Naive thymus-derived CD8-positive, alpha-beta T cell (primary cell): ENCODE results near the gene CCNQ. TPM values are rescaled to one million over a fixed set of nuclear protein-coding genes. Genes with fewer than 3 reads are reported as not detected.
"Not testable (repeated sequence)": the region's sequence is repeated elsewhere in the genome, so short reads cannot be mapped to it uniquely, and the experiment has no call there.

Experiments
- ATAC-seq, 2 donors: fragments of 150-1000 bp; cut with Tn5 transposase in 1 of 2; sonication (Bioruptor Pico), chemical (Tn5 transposase) in 1 of 2; 1 replicate in 1 of 2; 2 replicates in 1 of 2; pipeline ENCODE4 v1.10.0; 2021; ENCODE audit warnings: mild to moderate bottlenecking in 2 of 2, moderate library complexity in 2 of 2
- POLR2A ChIA-PET: fragments of 350-600 bp; sonication (Branson Sonifier 250); formaldehyde crosslinking; loops from one replicate; lab custom pipeline; 2021; ENCODE audit warnings: antibody characterized with exemption; lab: Charles Lee
- DNase-seq, 10 donors: peaks; one replicate each; pipeline versions ENCODE4 v3.0.0 to v3.0.0-alpha.2; 2020 to 2022
- H3K27ac Mint-ChIP-seq, 10 donors: one replicate each; pipeline ENCODE4 v1.8.0; 2020 to 2022; ENCODE audit warnings: mild to moderate bottlenecking in 10 of 10, mixed read lengths in 10 of 10, moderate library complexity in 4 of 10, inconsistent platforms in 1 of 10
- H3K27me3 Mint-ChIP-seq, 5 donors: one replicate each; pipeline ENCODE4 v1.8.0; 2021 to 2022; ENCODE audit warnings: mixed read lengths in 5 of 5
- H3K36me3 Mint-ChIP-seq, 3 donors: one replicate each; pipeline ENCODE4 v1.8.0; 2020 to 2022; ENCODE audit warnings: mixed read lengths in 3 of 3, mild to moderate bottlenecking in 2 of 3, inconsistent platforms in 1 of 3
- H3K4me1 Mint-ChIP-seq, 4 donors: one replicate each; pipeline ENCODE4 v1.8.0; 2021 to 2022; ENCODE audit warnings: mixed read lengths in 4 of 4
- H3K4me3 Mint-ChIP-seq, 10 donors: one replicate each; pipeline ENCODE4 v1.8.0; 2020 to 2022; ENCODE audit warnings: mild to moderate bottlenecking in 10 of 10, mixed read lengths in 10 of 10, moderate library complexity in 6 of 10, inconsistent platforms in 1 of 10
- H3K9me3 Mint-ChIP-seq, 9 donors: one replicate each; pipeline ENCODE4 v1.8.0; 2020 to 2022; ENCODE audit warnings: mixed read lengths in 9 of 9, mild to moderate bottlenecking in 3 of 9, inconsistent platforms in 1 of 9, moderate library complexity in 1 of 9
- polyA plus RNA-seq, 3 donors: library from polyadenylated mRNA; unstranded; fragments of 300-500 nt; fragmentation: Illumina TruSeq; gene quantifications; one replicate each; pipeline ENCODE4 v1.2.3, GENCODE V29; 2021
- total RNA-seq, 8 experiments: library from RNA in 2 of 8; stranded (reverse) in 2 of 8; gene quantifications; one replicate each; pipeline ENCODE4 v1.2.3 and lab custom pipeline; 2021 to 2026

Gene CCNQ
- total and polyA plus RNA-seq, 5 experiments from 2014 or later, result 25.3 to 37.6 (median 28.7) TPM

GRCh38 chrX:153609917-153610835, 11.2 kb upstream of the CCNQ start:
- Mint-ChIP-seq H3K4me3 (peak overlapping the region; percentile 79 to 93 (median 86)), H3K27me3 (no peaks in the 10 kb centered on the region), H3K27ac (peak overlapping the region in 9 of 10 donors; percentile 27 to 90 (median 80)), H3K9me3 (peaks cover 0 to 2% (median 0%) of the 10 kb centered on the region in 9 donors), H3K4me1 (peaks cover 6 to 17% (median 13%) of the 10 kb centered on the region in 4 donors), H3K36me3 (no peaks in the 10 kb centered on the region)
- peak; percentile 62 to 86 (median 76) for DNase-seq
- POLR2A ChIA-PET, result interaction anchor here (0.6 kb wide), 1 partner anchor 12 kb away, joined by 3 read pairs; no protein-coding TSS in a partner anchor
- peak; percentile 89 to 93 for ATAC-seq

GRCh38 chrX:153608806-153609205, 9.9 kb upstream of the CCNQ start:
- POLR2A ChIA-PET, result interaction anchor here (0.7 kb wide), 1 partner anchor 11 kb away, joined by 3 read pairs; no protein-coding TSS in a partner anchor
- no peak overlapping the region for H3K27ac Mint-ChIP-seq
- ATAC-seq, result no peak
- no peak for DNase-seq
- H3K9me3 Mint-ChIP-seq, result peaks cover 0 to 2% (median 0%) of the 10 kb centered on the region in 9 donors
- H3K4me1 Mint-ChIP-seq, result peaks cover 3 to 16% (median 8%) of the 10 kb centered on the region in 4 donors
- no peaks in the 10 kb centered on the region for H3K36me3 Mint-ChIP-seq
- H3K27me3 Mint-ChIP-seq, result no peaks in the 10 kb centered on the region
- peak overlapping the region in 1 of 10 donors; percentile 11 for H3K4me3 Mint-ChIP-seq

- no peaks in the 10 kb centered on the region for H3K36me3 Mint-ChIP-seq
- DNase-seq, result no peak
- no peaks in the 10 kb centered on the region for H3K27me3 Mint-ChIP-seq
- no peak for ATAC-seq
- H3K9me3 Mint-ChIP-seq, result no peaks in the 10 kb centered on the region
- H3K4me3 Mint-ChIP-seq, result no peak overlapping the region
- H3K4me1 Mint-ChIP-seq, result peaks cover 4 to 21% (median 12%) of the 10 kb centered on the region in 4 donors
- POLR2A ChIA-PET, result no interaction called here
- no peak overlapping the region for H3K27ac Mint-ChIP-seq
These were observed 9.4 kb upstream of the CCNQ start for GRCh38 chrX:153608376-153608775.

GRCh38 chrX:153606503-153606902, 7.6 kb upstream of the CCNQ start:
- no peaks in the 10 kb centered on the region for H3K27me3 Mint-ChIP-seq
- POLR2A ChIA-PET, result no interaction called here

GRCh38 chrX:153604666-153605380, 5.9 kb upstream of the CCNQ start:
- POLR2A ChIA-PET, result interaction anchor here (0.7 kb wide), 1 partner anchor 22 kb away, joined by 4 read pairs; no protein-coding TSS in a partner anchor
- not testable (repeated sequence) for ATAC-seq, H3K27me3 Mint-ChIP-seq, DNase-seq, H3K4me3 Mint-ChIP-seq, H3K9me3 Mint-ChIP-seq, H3K36me3 Mint-ChIP-seq
- H3K27ac Mint-ChIP-seq, result peak overlapping the region in 1 of 10 donors; percentile 60
- H3K4me1 Mint-ChIP-seq, result peaks cover 12 to 47% (median 23%) of the 10 kb centered on the region in 4 donors

More at GRCh38 chrX:153606503-153606902, 7.6 kb upstream of the CCNQ start:
- DNase-seq (no peak), ATAC-seq (no peak)
- H3K4me1 Mint-ChIP-seq, result peaks cover 8 to 31% (median 15%) of the 10 kb centered on the region in 4 donors
- peak overlapping the region in 1 of 10 donors; percentile 34 for H3K27ac Mint-ChIP-seq
- H3K36me3 Mint-ChIP-seq, result no peaks in the 10 kb centered on the region
- no peaks in the 10 kb centered on the region for H3K9me3 Mint-ChIP-seq
- no peak overlapping the region for H3K4me3 Mint-ChIP-seq

- Mint-ChIP-seq H3K4me1 (peaks cover 12 to 42% (median 24%) of the 10 kb centered on the region in 4 donors), H3K27me3 (no peaks in the 10 kb centered on the region), H3K4me3 (no peak overlapping the region), H3K9me3 (no peaks in the 10 kb centered on the region), H3K27ac (no peak overlapping the region), H3K36me3 (no peaks in the 10 kb centered on the region)
- DNase-seq (no peak), ATAC-seq (no peak)
- POLR2A ChIA-PET, result no interaction called here
These were observed 4.3 kb upstream of the CCNQ start for GRCh38 chrX:153603131-153603656.

GRCh38 chrX:153602601-153603000, 3.7 kb upstream of the CCNQ start:
- H3K4me1 Mint-ChIP-seq, result peaks cover 12 to 46% (median 30%) of the 10 kb centered on the region in 4 donors
- POLR2A ChIA-PET, result no interaction called here
- ATAC-seq (no peak), DNase-seq (no peak)
- H3K36me3 Mint-ChIP-seq, result no peaks in the 10 kb centered on the region
- no peak overlapping the region for H3K4me3 Mint-ChIP-seq
- H3K27ac Mint-ChIP-seq, result no peak overlapping the region
- H3K9me3 Mint-ChIP-seq, result peaks cover 0 to 2% (median 0%) of the 10 kb centered on the region in 9 donors
- no peaks in the 10 kb centered on the region for H3K27me3 Mint-ChIP-seq

GRCh38 chrX:153601511-153602110, 2.7 kb upstream of the CCNQ start:
- Mint-ChIP-seq H3K27ac (peak overlapping the region in 1 of 10 donors; percentile 53), H3K4me3 (peak overlapping the region in 6 of 10 donors; percentile 4 to 86 (median 53)), H3K36me3 (no peaks in the 10 kb centered on the region), H3K9me3 (peaks cover 0 to 2% (median 0%) of the 10 kb centered on the region in 9 donors), H3K4me1 (peaks cover 14 to 52% (median 39%) of the 10 kb centered on the region in 4 donors), H3K27me3 (no peaks in the 10 kb centered on the region)
- DNase-seq (no peak), ATAC-seq (no peak)
- POLR2A ChIA-PET, result no interaction called here

- Mint-ChIP-seq H3K4me3 (peak overlapping the region in 7 of 10 donors; percentile 14 to 86 (median 59)), H3K9me3 (peaks cover 0 to 2% (median 0%) of the 10 kb centered on the region in 9 donors), H3K36me3 (peaks cover 0 to under 1% (median 0%) of the 10 kb centered on the region in 3 donors), H3K27me3 (no peaks in the 10 kb centered on the region), H3K27ac (no peak overlapping the region), H3K4me1 (peaks cover 17 to 58% (median 46%) of the 10 kb centered on the region in 4 donors)
- POLR2A ChIA-PET, result interaction anchor here (0.6 to 0.7 kb wide), 2 partner anchors 18 to 55 kb away, joined by 3 read pairs; no protein-coding TSS in a partner anchor
- no peak for ATAC-seq
- DNase-seq, result no peak
These were observed 2.0 kb upstream of the CCNQ start for GRCh38 chrX:153600921-153601320.

GRCh38 chrX:153600032-153600373, 1.1 kb upstream of the CCNQ start:
- peaks cover 22 to 63% (median 50%) of the 10 kb centered on the region in 4 donors for H3K4me1 Mint-ChIP-seq
- peak overlapping the region in 9 of 10 donors; percentile 40 to 87 (median 79) for H3K27ac Mint-ChIP-seq
- POLR2A ChIA-PET, result interaction anchor here (0.7 to 1.4 kb wide), 3 partner anchors 17 to 371 kb away, joined by 3 to 7 read pairs (median 5); no protein-coding TSS in a partner anchor
- no peak for DNase-seq
- H3K4me3 Mint-ChIP-seq, result peak overlapping the region; percentile 77 to 94 (median 87)
- no peak for ATAC-seq
- peaks cover 0 to 9% (median 0%) of the 10 kb centered on the region in 3 donors for H3K36me3 Mint-ChIP-seq
- H3K9me3 Mint-ChIP-seq, result peaks cover 0 to 2% (median 0%) of the 10 kb centered on the region in 9 donors
- H3K27me3 Mint-ChIP-seq, result no peaks in the 10 kb centered on the region

GRCh38 chrX:153599192-153600031, 473 bp upstream of the CCNQ start:
- peaks cover 0 to 12% (median 0%) of the 10 kb centered on the region in 3 donors for H3K36me3 Mint-ChIP-seq
- ATAC-seq (peak; percentile 79 to 85), DNase-seq (peak; percentile 64 to 91 (median 81))
- H3K4me1 Mint-ChIP-seq, result peaks cover 20 to 60% (median 51%) of the 10 kb centered on the region in 4 donors
- H3K27ac Mint-ChIP-seq, result peak overlapping the region in 8 of 10 donors; percentile 24 to 87 (median 75)
- POLR2A ChIA-PET, result interaction anchor here (0.5 to 1.4 kb wide), 4 partner anchors 16 to 372 kb away, joined by 3 to 7 read pairs (median 6); partner anchors contain the start of gene ZNF275
- peaks cover 0 to 2% (median 0%) of the 10 kb centered on the region in 9 donors for H3K9me3 Mint-ChIP-seq
- H3K4me3 Mint-ChIP-seq, result peak overlapping the region; percentile 77 to 94 (median 87)
- H3K27me3 Mint-ChIP-seq, result no peaks in the 10 kb centered on the region
